Measurements from ENCODE around the gene NUDT15.

- TF ChIP-seq, protein P1, sequence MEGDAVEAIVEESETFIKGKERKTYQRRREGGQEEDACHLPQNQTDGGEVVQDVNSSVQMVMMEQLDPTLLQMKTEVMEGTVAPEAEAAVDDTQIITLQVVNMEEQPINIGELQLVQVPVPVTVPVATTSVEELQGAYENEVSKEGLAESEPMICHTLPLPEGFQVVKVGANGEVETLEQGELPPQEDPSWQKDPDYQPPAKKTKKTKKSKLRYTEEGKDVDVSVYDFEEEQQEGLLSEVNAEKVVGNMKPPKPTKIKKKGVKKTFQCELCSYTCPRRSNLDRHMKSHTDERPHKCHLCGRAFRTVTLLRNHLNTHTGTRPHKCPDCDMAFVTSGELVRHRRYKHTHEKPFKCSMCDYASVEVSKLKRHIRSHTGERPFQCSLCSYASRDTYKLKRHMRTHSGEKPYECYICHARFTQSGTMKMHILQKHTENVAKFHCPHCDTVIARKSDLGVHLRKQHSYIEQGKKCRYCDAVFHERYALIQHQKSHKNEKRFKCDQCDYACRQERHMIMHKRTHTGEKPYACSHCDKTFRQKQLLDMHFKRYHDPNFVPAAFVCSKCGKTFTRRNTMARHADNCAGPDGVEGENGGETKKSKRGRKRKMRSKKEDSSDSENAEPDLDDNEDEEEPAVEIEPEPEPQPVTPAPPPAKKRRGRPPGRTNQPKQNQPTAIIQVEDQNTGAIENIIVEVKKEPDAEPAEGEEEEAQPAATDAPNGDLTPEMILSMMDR (IDR thresholded peaks at IDR 0.05), result no peak
- TF ChIP-seq EP300 (IDR thresholded peaks at IDR 0.05) (no peak), POLR2A (IDR thresholded peaks at IDR 0.05) (no peak)
Observed at GRCh38 chr13:48081739-48082138, 44.2 kb downstream of the NUDT15 start.

Data from stomach (tissue), 4 donors.